Liver (tissue), 9 donors: Measurements from ENCODE around the gene SAMD14. TPM values are rescaled to one million over a fixed set of nuclear protein-coding genes. Genes with fewer than 3 reads are reported as not detected.
A peak's percentile ranks its signal among the peaks of the same experiment; 100 is the strongest.

Source experiments
- DNase-seq: peaks from one replicate; pipeline ENCODE4 v3.0.0-alpha.2; 2017; ENCODE audit warnings: low spot score
- H3K27ac ChIP-seq, 2 donors: one replicate each; pipeline ENCODE4 v1.7.0; 2013; ENCODE audit warnings: inconsistent platforms in 2 of 2, low read length in 2 of 2, control low read depth in 1 of 2, low read depth in 1 of 2, mild to moderate bottlenecking in 1 of 2
- H3K27me3 ChIP-seq, 4 donors: one replicate each; pipeline versions ENCODE4 v1.6.1 to v1.7.0; 2013; ENCODE audit warnings: low read length in 3 of 4, inconsistent platforms in 1 of 4, mild to moderate bottlenecking in 1 of 4, moderate library complexity in 1 of 4; ENCODE audit not compliant: control insufficient read depth in 4 of 4, insufficient read depth in 4 of 4
- H3K36me3 ChIP-seq, 4 donors: one replicate each; pipeline versions ENCODE4 v1.6.1 to v1.7.0; 2013; ENCODE audit warnings: low read length in 3 of 4, mild to moderate bottlenecking in 3 of 4, low read depth in 1 of 4, moderate library complexity in 1 of 4; ENCODE audit not compliant: control insufficient read depth in 4 of 4, insufficient read depth in 3 of 4
- H3K4me1 ChIP-seq, 4 donors: one replicate each; pipeline versions ENCODE4 v1.6.1 to v1.7.0; 2013; ENCODE audit warnings: low read length in 3 of 4, mild to moderate bottlenecking in 3 of 4, moderate library complexity in 1 of 4; ENCODE audit not compliant: control insufficient read depth in 4 of 4, insufficient read depth in 4 of 4
- H3K4me3 ChIP-seq, 3 donors: one replicate each; pipeline versions ENCODE4 v1.6.1 to v1.7.0; 2013; ENCODE audit warnings: low read length in 3 of 3, control low read depth in 1 of 3, low read depth in 1 of 3, mild to moderate bottlenecking in 1 of 3
- H3K9ac ChIP-seq, 2 donors: one replicate each; pipeline ENCODE4 v1.7.0; 2013; ENCODE audit warnings: low read length in 2 of 2, mild to moderate bottlenecking in 2 of 2, moderate library complexity in 2 of 2, control low read depth in 1 of 2, low read depth in 1 of 2
- H3K9me3 ChIP-seq, 4 donors: one replicate each; pipeline versions ENCODE4 v1.6.1 to v1.7.0; 2013; ENCODE audit warnings: low read length in 3 of 4; ENCODE audit not compliant: control insufficient read depth in 4 of 4
- EGR1 ChIP-seq, 2 donors: IDR thresholded peaks; 2 replicates each; pipeline ENCODE4 v1.6.1; 2016 to 2018; ENCODE audit warnings: antibody characterized with exemption in 2 of 2, low read depth in 2 of 2
- FOXA1 ChIP-seq: IDR thresholded peaks from 2 replicates; pipeline ENCODE4 v1.6.1; 2016; ENCODE audit warnings: antibody characterized with exemption
- HNF4A ChIP-seq, 2 donors: conservative IDR thresholded peaks; 2 replicates each; pipeline ENCODE4 v1.6.1; 2016; ENCODE audit warnings: antibody characterized with exemption in 2 of 2, mild to moderate bottlenecking in 2 of 2
- HNF4G ChIP-seq: IDR thresholded peaks from 2 replicates; pipeline ENCODE4 v1.6.1; 2016; ENCODE audit warnings: antibody characterized with exemption
- RAD21 ChIP-seq, 2 donors: IDR thresholded peaks; 2 replicates each; pipeline ENCODE4 v1.6.1; 2016; ENCODE audit warnings: antibody characterized with exemption in 2 of 2, mild to moderate bottlenecking in 2 of 2
- RXRA ChIP-seq, 2 donors: IDR thresholded peaks; 2 replicates each; pipeline ENCODE4 v1.6.1; 2017 to 2018; ENCODE audit warnings: antibody characterized with exemption in 2 of 2, mild to moderate bottlenecking in 1 of 2
- SP1 ChIP-seq: IDR thresholded peaks from 2 replicates; pipeline ENCODE4 v1.6.1; 2018; ENCODE audit warnings: antibody characterized with exemption, mild to moderate bottlenecking
- TAF1 ChIP-seq: conservative IDR thresholded peaks from 2 replicates; pipeline ENCODE4 v1.6.1; 2016; ENCODE audit warnings: antibody characterized with exemption, mild to moderate bottlenecking
- YY1 ChIP-seq: IDR thresholded peaks from 2 replicates; pipeline ENCODE4 v1.6.1; 2016; ENCODE audit warnings: antibody characterized with exemption, mild to moderate bottlenecking
- WGBS: extraction: QIAGEN DNeasy Blood & Tissue Kit; methylation state at CpG from one replicate; pipeline ENCODE4 v1.1.7; 2013; 5-methylcytosine and 5-hydroxymethylcytosine counted together
- polyA plus RNA-seq, 2 donors: library from polyadenylated mRNA; stranded (reverse) in 1 of 2; unstranded in 1 of 2; fragments of 200-250 nt in 1 of 2; fragments of >200 nt in 1 of 2; fragmentation: Nextera tagmentation in 1 of 2; extraction: Ambion mirVana in 1 of 2; gene quantifications; one replicate each; pipeline versions ENCODE4 v1.2.1 to v1.2.3, GENCODE V29; 2013 to 2015
- total RNA-seq, 2 donors: library from RNA; depleted of rRNA; stranded (reverse); fragments of >200 nt; gene quantifications; one replicate each; pipeline ENCODE4 v1.2.3, GENCODE V29; 2014
- TF ChIP-seq, protein P1 (sequence below): IDR thresholded peaks from 2 replicates; pipeline ENCODE4 v1.6.1; 2016; ENCODE audit warnings: antibody characterized with exemption
- TF ChIP-seq, protein P2 (sequence below): IDR thresholded peaks from 2 replicates; pipeline ENCODE4 v1.6.1; 2016; ENCODE audit warnings: antibody characterized with exemption, mild to moderate bottlenecking
- TF ChIP-seq, protein P3 (sequence below): IDR thresholded peaks from 2 replicates; pipeline ENCODE4 v1.6.1; 2016; ENCODE audit warnings: antibody characterized with exemption
- donor health status: healthy.
- donor health status: healthy.
- donor health status: healthy.
- donor health status: healthy.
- donor health status: healthy.

SAMD14 gene
- total and polyA plus RNA-seq, 4 donors: 0.50 to 0.84 (median 0.67) TPM; not detected in 1

DNA sequence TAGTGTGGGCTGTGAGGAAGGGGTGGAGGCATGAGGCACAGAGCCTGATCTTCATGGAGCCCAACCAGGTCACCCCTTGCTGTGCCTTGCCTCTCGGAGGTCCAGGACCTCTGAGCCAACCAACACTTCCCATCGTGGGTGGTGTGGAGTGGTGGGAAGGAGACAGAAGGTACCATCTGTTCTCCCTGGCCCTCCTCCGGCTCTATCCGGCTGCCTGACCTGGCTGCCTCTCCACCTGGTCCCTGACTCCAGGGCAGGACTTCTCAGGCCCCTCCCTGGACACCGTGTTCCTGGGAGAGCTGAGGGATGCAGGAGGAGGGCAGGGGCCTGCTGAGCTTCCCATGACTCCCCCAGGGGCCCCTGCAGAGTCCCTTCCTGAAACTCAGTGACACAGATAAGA, 31.0 kb downstream of the SAMD14 start:
- peaks cover 0 to 7% (median 5%) of the 10 kb centered on the region in 4 donors for H3K36me3 ChIP-seq

DNA sequence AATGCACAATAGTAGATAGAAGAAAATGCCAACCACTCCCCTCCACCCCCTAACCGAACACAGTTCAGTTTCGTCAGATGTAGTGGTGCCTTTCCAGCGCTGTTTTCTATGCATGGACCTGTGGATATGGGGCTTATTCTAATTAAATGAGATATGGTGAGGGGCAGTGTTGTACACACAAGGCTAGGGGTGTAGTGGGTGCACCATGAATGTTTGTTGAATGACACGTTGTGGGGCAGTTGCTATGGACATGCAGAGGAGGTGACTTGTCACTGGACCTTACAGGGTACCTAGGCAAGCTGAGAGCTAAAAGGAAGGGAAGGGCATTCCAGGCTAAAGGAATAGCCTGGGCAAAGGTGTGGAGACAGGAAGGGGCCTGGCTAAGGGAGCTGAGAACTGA, 31.4 kb downstream of the SAMD14 start:
- Histone ChIP-seq H3K27me3 (no peaks in the 10 kb centered on the region), H3K9me3 (no peaks in the 10 kb centered on the region), H3K36me3 (peaks cover 0 to 7% (median 5%) of the 10 kb centered on the region in 4 donors), H3K4me1 (peaks cover 22 to 73% (median 64%) of the 10 kb centered on the region in 4 donors), H3K27ac (peak overlapping the region in 1 of 2 donors; percentile 10), H3K4me3 (no peak overlapping the region), H3K9ac (no peak overlapping the region)
- DNase-seq: no peak
- 88% methylated on average over 4 of the region's 4 CpGs for WGBS
- no peak for TF ChIP-seq RXRA (IDR thresholded peaks at IDR 0.05)

More for the DNA sequence above, 31.0 kb downstream of the SAMD14 start:
- no peak for DNase-seq
- TF ChIP-seq RAD21 (IDR thresholded peaks at IDR 0.05) (no peak), HNF4A (conservative IDR thresholded peaks at IDR 0.05) (no peak), FOXA1 (no peak), HNF4G (no peak), RXRA (IDR thresholded peaks at IDR 0.05) (no peak), TAF1 (no peak), SP1 (no peak), EGR1 (IDR thresholded peaks at IDR 0.05; ENCODE audit: low read depth in 2 of 2) (no peak), YY1 (no peak)
- TF ChIP-seq, protein P1, sequence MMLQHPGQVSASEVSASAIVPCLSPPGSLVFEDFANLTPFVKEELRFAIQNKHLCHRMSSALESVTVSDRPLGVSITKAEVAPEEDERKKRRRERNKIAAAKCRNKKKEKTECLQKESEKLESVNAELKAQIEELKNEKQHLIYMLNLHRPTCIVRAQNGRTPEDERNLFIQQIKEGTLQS: no peak
- TF ChIP-seq, protein P2, sequence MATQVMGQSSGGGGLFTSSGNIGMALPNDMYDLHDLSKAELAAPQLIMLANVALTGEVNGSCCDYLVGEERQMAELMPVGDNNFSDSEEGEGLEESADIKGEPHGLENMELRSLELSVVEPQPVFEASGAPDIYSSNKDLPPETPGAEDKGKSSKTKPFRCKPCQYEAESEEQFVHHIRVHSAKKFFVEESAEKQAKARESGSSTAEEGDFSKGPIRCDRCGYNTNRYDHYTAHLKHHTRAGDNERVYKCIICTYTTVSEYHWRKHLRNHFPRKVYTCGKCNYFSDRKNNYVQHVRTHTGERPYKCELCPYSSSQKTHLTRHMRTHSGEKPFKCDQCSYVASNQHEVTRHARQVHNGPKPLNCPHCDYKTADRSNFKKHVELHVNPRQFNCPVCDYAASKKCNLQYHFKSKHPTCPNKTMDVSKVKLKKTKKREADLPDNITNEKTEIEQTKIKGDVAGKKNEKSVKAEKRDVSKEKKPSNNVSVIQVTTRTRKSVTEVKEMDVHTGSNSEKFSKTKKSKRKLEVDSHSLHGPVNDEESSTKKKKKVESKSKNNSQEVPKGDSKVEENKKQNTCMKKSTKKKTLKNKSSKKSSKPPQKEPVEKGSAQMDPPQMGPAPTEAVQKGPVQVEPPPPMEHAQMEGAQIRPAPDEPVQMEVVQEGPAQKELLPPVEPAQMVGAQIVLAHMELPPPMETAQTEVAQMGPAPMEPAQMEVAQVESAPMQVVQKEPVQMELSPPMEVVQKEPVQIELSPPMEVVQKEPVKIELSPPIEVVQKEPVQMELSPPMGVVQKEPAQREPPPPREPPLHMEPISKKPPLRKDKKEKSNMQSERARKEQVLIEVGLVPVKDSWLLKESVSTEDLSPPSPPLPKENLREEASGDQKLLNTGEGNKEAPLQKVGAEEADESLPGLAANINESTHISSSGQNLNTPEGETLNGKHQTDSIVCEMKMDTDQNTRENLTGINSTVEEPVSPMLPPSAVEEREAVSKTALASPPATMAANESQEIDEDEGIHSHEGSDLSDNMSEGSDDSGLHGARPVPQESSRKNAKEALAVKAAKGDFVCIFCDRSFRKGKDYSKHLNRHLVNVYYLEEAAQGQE: no peak
- TF ChIP-seq, protein P3, sequence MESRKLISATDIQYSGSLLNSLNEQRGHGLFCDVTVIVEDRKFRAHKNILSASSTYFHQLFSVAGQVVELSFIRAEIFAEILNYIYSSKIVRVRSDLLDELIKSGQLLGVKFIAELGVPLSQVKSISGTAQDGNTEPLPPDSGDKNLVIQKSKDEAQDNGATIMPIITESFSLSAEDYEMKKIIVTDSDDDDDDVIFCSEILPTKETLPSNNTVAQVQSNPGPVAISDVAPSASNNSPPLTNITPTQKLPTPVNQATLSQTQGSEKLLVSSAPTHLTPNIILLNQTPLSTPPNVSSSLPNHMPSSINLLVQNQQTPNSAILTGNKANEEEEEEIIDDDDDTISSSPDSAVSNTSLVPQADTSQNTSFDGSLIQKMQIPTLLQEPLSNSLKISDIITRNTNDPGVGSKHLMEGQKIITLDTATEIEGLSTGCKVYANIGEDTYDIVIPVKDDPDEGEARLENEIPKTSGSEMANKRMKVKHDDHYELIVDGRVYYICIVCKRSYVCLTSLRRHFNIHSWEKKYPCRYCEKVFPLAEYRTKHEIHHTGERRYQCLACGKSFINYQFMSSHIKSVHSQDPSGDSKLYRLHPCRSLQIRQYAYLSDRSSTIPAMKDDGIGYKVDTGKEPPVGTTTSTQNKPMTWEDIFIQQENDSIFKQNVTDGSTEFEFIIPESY: no peak
- no peak overlapping the region for H3K9ac ChIP-seq
- H3K9me3 ChIP-seq: no peaks in the 10 kb centered on the region
- 81% methylated on average over 5 of the region's 5 CpGs for whole genome bisulfite sequencing
- no peak overlapping the region for H3K4me3 ChIP-seq
- H3K27ac ChIP-seq: no peak overlapping the region
- H3K4me1 ChIP-seq: peaks cover 22 to 73% (median 64%) of the 10 kb centered on the region in 4 donors
- H3K27me3 ChIP-seq: no peaks in the 10 kb centered on the region

DNA sequence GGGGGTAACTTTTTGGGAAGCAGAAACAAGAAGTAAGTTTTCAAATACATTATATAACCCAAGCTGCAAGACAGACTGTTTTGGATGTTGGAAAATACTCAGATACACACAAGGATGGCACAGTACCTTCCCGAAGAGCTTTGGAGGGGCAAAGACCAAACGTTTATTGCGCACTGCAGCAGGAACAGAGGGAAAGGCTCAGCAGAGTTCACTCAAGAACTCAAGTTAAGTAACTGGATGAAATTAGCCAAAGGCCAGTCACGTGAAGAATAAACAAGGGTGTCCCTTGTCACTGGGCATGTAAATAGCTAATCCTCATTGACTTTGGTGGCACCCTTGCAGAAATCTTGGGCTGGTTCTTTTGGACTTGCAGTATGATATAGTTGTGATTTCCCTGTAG, 32.0 kb downstream of the SAMD14 start:
- Histone ChIP-seq H3K27ac (peak overlapping the region; percentile 23 to 24), H3K4me3 (no peak overlapping the region), H3K9me3 (no peaks in the 10 kb centered on the region), H3K9ac (peak overlapping the region in 1 of 2 donors; percentile 14), H3K27me3 (no peaks in the 10 kb centered on the region), H3K4me1 (peaks cover 20 to 70% (median 61%) of the 10 kb centered on the region in 4 donors), H3K36me3 (peaks cover 0 to 7% (median 5%) of the 10 kb centered on the region in 4 donors)
- peak in 1 of 2 donors; percentile 11 for TF ChIP-seq RXRA (IDR thresholded peaks at IDR 0.05)
- peak; percentile 18 to 21 for TF ChIP-seq HNF4A (conservative IDR thresholded peaks at IDR 0.05)
- no peak for TF ChIP-seq HNF4G
- TF ChIP-seq, protein P2: no peak
- WGBS: 43% methylated on average over 4 of the region's 4 CpGs
- no peak for DNase-seq
